Gastroesophageal sphincter (tissue), 3 donors: ENCODE results near the gene SLC26A9.

Experiments
- CTCF ChIP-seq, 4 experiments: fragments of 200-600 bp in 2 of 4; fragments of 450-650 bp in 2 of 4; sonication (generic) in 1 of 4; IDR thresholded peaks; one replicate each; pipeline ENCODE4 v1.5.1; 2017 to 2019; ENCODE audit warnings: antibody characterized with exemption in 4 of 4, mild to moderate bottlenecking in 2 of 4, moderate library complexity in 2 of 4
- EP300 ChIP-seq: sonication (generic); formaldehyde crosslinking; IDR thresholded peaks from one replicate; pipeline ENCODE4 v1.6.1; 2017; ENCODE audit warnings: antibody characterized with exemption, mild to moderate bottlenecking

- no peak for TF ChIP-seq CTCF (IDR thresholded peaks at IDR 0.05)
- TF ChIP-seq EP300, result no peak
Measured at GRCh38 chr1:205947024-205947423, 3.8 kb upstream of the SLC26A9 start.
